Endothelial cell of hepatic sinusoid (primary cell): ENCODE data around the gene TIAL1.
"Not testable (repeated sequence)": the region's sequence is repeated elsewhere in the genome, so short reads cannot be mapped to it uniquely, and the experiment has no call there.

Experiments used
- in situ Hi-C: cut with HindIII; loops from 2 replicates; pipeline ENCODE4 v1.10.0; 2017; ENCODE audit warnings: low sequenced_read_pairs

The TIAL1 gene

DNA sequence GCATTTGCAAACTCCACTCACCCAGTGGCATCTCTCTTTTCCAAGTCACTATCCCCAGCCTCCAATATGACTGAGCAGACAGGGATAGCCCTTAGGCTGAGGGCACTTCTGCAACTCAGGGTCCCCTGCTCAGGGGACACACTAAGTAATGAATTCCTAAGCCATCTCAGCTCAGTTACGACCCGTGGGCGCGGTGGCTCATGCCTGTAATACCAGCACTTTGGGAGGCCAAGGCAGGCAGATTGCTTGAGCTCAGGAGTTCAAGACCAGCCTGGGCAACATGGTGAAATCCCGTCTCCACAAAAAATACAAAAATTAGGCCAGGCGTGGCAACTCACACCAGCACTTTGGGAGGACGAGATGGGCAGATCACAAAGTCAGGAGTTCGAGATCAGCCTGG is 64.5 kb downstream of the TIAL1 start:
- in situ Hi-C loops: not testable (repeated sequence)

DNA sequence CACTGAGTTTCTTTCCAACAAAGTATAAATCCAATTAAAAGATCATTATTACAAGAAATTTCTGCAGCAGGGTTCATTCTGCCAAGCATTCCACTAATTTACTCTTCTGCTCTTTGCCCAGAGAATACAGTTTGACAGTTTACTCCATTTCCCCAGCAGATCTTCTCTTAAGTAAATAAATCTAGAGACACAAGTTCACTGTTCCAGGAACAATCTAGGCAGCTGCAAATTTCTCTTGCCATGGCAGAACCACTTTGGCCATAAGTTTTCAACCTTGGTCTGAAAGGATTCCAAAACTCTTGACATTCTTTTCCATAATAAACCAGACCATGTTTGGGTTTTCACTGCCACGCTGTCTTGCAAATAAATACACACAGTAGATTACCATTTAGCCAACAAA is 65.7 kb downstream of the TIAL1 start:
- in situ Hi-C loops: no loop called here

DNA sequence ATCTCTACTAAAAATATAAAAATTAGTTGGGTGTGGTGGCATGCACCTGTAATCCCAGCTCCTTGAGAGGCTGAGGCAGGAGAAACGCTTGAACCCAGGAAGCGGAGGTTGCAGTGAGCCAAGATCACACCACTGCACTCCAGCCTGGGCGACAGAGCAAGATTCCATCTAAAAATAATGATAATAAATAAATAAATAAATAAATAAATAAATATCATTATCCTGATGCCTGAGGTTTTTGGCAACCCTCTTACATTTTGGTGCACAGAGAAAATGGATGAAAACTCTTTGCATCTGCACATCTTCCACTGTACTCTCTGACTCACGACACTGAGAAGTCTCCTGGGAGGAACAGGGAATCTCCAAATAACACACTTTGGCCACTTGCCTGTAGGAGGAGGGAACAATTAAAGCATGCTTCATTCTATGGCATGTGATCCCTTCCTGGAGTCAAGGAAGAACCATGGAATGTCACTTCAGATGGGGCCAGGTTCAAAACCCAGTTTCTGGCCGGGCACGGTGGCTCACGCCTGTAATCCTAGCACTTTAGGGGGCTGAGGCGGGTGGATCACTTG is 68.0 kb downstream of the TIAL1 start:
- in situ Hi-C loops: not testable (repeated sequence)

DNA sequence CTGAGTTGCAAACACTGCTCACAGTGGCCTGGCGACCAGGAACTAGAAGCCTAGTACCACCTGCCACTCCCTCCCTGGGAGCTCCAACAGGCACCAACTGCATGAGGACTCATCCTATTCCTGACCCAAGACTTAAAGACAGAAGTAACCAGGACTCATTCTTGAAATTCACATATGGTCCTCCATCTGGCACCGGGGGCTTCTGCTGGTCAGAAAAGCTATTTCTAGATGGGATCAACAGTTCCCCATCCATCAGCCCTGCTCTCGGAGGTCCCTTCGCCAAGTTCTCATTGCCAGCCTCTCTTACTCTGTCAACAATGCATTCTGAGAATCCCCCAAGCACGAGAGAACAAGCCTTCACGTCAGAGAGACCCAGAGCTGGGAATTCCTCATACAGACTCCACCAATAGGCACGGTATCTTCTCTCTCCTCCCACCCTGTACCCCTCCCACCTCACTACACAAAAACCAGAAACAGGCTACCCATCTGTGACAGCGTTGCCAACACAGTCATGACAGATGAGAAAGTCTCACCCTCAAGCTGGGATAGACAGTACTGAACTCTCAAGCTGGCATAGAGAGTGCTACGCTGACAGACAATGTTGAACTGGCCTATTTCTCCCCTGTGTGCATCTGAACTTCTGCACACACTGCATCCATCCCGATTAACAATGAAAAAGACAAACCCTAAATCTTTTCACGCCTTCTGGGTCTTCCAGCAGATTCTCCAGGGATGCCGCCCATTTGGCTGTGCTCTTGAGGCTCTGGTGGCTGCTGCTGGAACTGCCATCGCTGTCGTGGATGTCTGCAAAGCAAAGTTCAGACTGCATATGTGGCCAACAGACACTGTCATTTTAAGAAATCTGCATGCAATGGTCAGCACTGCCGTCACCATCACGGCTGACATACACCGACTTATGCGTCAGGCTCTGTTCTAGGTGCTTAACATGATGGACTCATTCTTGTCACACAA is 69.9 kb downstream of the TIAL1 start:
- in situ Hi-C loops: no loop called here

DNA sequence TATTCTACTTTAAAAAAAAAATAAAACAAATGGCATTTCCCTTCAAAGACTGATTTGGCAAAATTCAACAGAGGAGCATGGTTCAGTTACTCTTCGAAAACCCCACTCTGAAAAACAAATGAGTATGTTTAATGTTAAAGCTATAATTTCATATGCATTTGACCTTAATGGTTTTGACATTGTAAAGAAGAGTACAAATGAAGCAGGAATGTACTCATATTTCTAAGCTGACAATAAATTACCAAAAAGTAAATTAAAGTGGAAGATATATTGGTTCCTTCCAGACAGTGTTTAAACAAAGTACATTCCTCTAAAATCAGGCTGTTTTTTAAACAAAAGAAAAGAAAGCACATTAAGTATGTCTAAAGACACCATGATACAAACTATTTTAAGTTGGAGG is 70.6 kb downstream of the TIAL1 start:
- in situ Hi-C loops: no loop called here

DNA sequence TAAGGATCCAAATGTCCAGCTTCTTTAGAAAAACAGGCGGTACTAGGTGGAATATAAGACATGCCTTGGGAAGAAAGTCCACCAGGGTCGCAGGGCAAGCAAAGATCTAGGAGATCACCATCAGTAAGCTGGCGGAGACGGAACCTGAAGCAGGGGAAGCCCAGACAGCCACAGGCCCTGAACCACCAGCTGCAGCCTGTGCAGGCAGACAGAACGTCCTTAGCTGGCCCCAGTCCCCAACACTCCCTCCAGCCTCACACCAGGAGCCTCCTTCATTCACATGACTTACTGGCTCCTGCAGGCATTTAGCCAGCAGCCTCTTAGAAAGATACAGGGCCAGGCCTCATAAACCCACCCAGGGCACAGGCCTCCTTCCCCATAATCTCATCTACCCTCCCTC is 71.6 kb downstream of the TIAL1 start:
- in situ Hi-C loops: no loop called here

DNA sequence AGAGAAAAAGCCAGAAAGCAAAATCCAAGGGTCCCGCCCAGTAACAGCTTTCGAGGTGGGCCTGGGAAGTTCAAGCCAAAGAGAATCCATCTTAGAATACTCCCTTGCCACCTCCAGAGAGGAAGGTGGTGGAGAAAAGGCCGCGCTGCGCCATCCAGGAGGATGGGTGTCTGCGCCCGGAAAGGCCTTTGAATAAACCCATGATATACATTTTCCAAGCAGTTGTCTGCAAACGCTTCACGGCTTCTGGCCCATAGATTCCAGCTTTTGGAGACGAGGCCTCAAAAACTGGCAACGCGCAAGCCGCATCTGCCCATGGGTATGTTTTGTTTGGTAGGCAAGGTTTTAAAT is 72.1 kb downstream of the TIAL1 start:
- in situ Hi-C loops: no loop called here

DNA sequence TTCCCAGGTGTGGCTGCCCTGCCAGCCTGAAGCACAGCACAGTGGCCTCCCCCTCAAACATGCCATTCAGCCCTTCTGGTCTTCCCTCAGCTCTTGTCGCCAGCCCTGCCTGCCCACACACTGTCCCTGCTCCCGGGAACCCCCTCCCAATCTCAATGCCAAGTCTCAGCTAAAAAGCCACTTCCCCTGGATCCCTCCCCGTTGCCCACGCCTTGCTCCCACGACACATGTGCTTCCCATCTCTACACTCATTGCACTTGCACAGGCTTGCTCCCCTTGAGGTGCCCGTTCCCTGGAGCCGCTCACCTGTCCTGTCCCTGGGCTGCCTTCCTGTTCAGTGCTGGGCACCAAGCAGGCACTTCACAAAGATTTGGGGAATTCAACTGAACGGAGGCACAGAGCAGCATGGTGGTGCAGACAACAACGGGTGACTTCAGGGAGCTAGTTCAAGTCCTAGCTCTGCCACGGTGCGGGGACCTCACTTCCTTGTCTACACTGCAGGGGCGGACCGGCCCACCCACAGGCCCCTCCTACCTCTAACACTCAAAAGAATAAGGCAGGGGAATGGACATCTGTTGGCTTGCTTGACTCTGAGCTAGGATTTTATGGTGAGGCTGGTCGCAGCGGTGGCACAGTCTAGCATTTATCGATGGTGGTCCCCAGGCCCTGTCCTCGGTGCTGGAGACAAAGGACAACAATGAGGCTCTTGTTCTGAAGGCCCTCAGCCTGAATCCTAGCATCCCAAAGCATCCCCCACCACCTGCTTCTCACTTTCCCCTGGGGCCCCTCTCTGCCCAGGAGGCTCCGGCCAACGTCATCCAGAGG is 72.7 kb downstream of the TIAL1 start:
- in situ Hi-C loops: no loop called here
